Prostate gland (tissue), 2 donors: ENCODE data around the gene COG8.

Experiments used
- POLR2A ChIP-seq: fragments of 450-650 bp; IDR thresholded peaks from one replicate; pipeline ENCODE4 v1.6.1; 2016; ENCODE audit warnings: antibody characterized with exemption, mild to moderate bottlenecking
- POLR2AphosphoS5 ChIP-seq: sonication (generic); formaldehyde crosslinking; IDR thresholded peaks from one replicate; pipeline ENCODE4 v1.6.1; 2017; ENCODE audit warnings: antibody characterized with exemption
- TF ChIP-seq, protein P1 (sequence below), 4 experiments: fragments of 200-600 bp in 2 of 4; fragments of 450-650 bp in 2 of 4; sonication (generic) in 2 of 4; IDR thresholded peaks; 1 replicate in 3 of 4; 2 replicates in 1 of 4; pipeline ENCODE4 v1.5.1; 2016 to 2019; ENCODE audit warnings: antibody characterized with exemption in 4 of 4, mild to moderate bottlenecking in 2 of 4, moderate library complexity in 2 of 4

DNA sequence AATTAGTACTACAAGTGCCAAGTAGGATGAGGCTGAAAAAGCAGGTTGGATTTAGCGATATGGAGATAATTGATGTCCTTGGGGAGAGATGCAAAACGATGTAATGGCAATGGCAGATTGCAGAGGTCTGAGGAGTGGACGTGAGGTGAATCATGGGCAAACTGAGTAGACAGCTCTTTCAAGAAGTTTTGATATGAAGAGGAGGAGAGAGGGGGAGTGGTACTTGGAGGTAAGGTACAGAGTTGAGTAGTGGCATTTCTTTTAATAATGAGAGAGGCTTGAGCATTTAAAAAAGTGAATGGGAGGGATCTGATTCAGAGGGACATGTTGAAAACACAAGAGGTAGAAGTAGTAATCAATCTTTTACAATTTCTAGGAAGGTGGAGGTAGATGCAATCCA lies 46.0 kb downstream of the COG8 start:
- TF ChIP-seq, protein P1, sequence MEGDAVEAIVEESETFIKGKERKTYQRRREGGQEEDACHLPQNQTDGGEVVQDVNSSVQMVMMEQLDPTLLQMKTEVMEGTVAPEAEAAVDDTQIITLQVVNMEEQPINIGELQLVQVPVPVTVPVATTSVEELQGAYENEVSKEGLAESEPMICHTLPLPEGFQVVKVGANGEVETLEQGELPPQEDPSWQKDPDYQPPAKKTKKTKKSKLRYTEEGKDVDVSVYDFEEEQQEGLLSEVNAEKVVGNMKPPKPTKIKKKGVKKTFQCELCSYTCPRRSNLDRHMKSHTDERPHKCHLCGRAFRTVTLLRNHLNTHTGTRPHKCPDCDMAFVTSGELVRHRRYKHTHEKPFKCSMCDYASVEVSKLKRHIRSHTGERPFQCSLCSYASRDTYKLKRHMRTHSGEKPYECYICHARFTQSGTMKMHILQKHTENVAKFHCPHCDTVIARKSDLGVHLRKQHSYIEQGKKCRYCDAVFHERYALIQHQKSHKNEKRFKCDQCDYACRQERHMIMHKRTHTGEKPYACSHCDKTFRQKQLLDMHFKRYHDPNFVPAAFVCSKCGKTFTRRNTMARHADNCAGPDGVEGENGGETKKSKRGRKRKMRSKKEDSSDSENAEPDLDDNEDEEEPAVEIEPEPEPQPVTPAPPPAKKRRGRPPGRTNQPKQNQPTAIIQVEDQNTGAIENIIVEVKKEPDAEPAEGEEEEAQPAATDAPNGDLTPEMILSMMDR (IDR thresholded peaks at IDR 0.05) = no peak
- no peak for TF ChIP-seq POLR2A
- no peak for TF ChIP-seq POLR2AphosphoS5
